RPMI7951 (cell line): ENCODE measurements around the gene FMNL2. TPM values are rescaled to one million over a fixed set of nuclear protein-coding genes. Genes with fewer than 3 reads are reported as not detected.

Experiments
- DNase-seq: peaks from one replicate; pipeline ENCODE4 v3.0.0-alpha.2; 2012; ENCODE audit warnings: low read depth
- total RNA-seq: library from RNA; depleted of rRNA; stranded (reverse); fragments of >200 nt; shearing (Covaris generic); gene quantifications from 2 replicates; pipeline ENCODE4 v1.2.3, GENCODE V29; 2014

The FMNL2 gene
- total RNA-seq, 1 experiment from 2014 or later, result 51.7 TPM

- DNase-seq, result no peak
Observed at GRCh38 chr2:152492911-152493310, 157.9 kb downstream of the FMNL2 start.

- DNase-seq, result no peak
Observed at GRCh38 chr2:152493417-152493816, 158.4 kb downstream of the FMNL2 start.

GRCh38 chr2:152493945-152494528 lies 159.1 kb downstream of the FMNL2 start:
- DNase-seq, result no peak

GRCh38 chr2:152496371-152496770 lies 161.4 kb downstream of the FMNL2 start:
- no peak for DNase-seq

- peak; percentile 95 for DNase-seq
Observed at GRCh38 chr2:152497481-152498052, 162.6 kb downstream of the FMNL2 start.

- DNase-seq, result no peak
Observed at GRCh38 chr2:152499331-152499816, 164.4 kb downstream of the FMNL2 start.

- DNase-seq, result peak; percentile 71
Observed at GRCh38 chr2:152499896-152500735, 165.1 kb downstream of the FMNL2 start.

GRCh38 chr2:152500772-152501171 lies 165.8 kb downstream of the FMNL2 start:
- DNase-seq, result no peak

GRCh38 chr2:152501666-152502065 lies 166.7 kb downstream of the FMNL2 start:
- no peak for DNase-seq

- peak; percentile 71 for DNase-seq
Observed at GRCh38 chr2:152504618-152505017, 169.6 kb downstream of the FMNL2 start.

GRCh38 chr2:152505495-152505906 lies 170.5 kb downstream of the FMNL2 start:
- DNase-seq, result peak; percentile 79

- DNase-seq, result peak; percentile 94
Observed at GRCh38 chr2:152506843-152507242, 171.9 kb downstream of the FMNL2 start.

- DNase-seq, result no peak
Observed at GRCh38 chr2:152507907-152508306, 172.9 kb downstream of the FMNL2 start.

- DNase-seq, result peak; percentile 74
Observed at GRCh38 chr2:152508446-152508845, 173.5 kb downstream of the FMNL2 start.

GRCh38 chr2:152509772-152510491 lies 175.0 kb downstream of the FMNL2 start:
- no peak for DNase-seq

- DNase-seq, result no peak
Observed at GRCh38 chr2:152510621-152511020, 175.6 kb downstream of the FMNL2 start.

GRCh38 chr2:152511981-152512380 lies 177.0 kb downstream of the FMNL2 start:
- no peak for DNase-seq

GRCh38 chr2:152513029-152513428 lies 178.1 kb downstream of the FMNL2 start:
- no peak for DNase-seq

- peak; percentile 85 for DNase-seq
Observed at GRCh38 chr2:152513681-152514080, 178.7 kb downstream of the FMNL2 start.

GRCh38 chr2:152518034-152518433 lies 183.1 kb downstream of the FMNL2 start:
- DNase-seq, result no peak

GRCh38 chr2:152518641-152519580 lies 183.9 kb downstream of the FMNL2 start:
- no peak for DNase-seq
